K562 treated with DMSO at 1 percent for 12 hours (cell line): ENCODE results near the gene GRIA1. TPM values are rescaled to one million over a fixed set of nuclear protein-coding genes. Genes with fewer than 3 reads are reported as not detected.

ENCODE experiments used
- total RNA-seq: library from RNA; unstranded; fragments of 300-600 nt; gene quantifications from 2 replicates; pipeline ENCODE4 v1.2.3, GENCODE V29; 2022; ENCODE audit not compliant: insufficient read depth

The GRIA1 gene
- not detected in 2 replicates for total RNA-seq

GRCh38 chr5:153490118-153491037, at the start of gene GRIA1:
Gene GRIA1 (plus strand): TSS chr5:153490670.

